NB4 (cell line): Measurements from ENCODE around the gene CADPS.

Experiments used
- CTCF ChIP-seq: IDR thresholded peaks from one replicate; pipeline ENCODE4 v1.5.1; 2012; ENCODE audit warnings: low read depth, low read length
- MAX ChIP-seq: IDR thresholded peaks from 2 replicates; pipeline ENCODE4 v1.6.1; 2011; ENCODE audit warnings: low read depth, low read length
- MYC ChIP-seq: IDR thresholded peaks from 2 replicates; pipeline ENCODE4 v1.6.1; 2011; ENCODE audit warnings: low read depth, low read length
- POLR2A ChIP-seq: IDR thresholded peaks from 2 replicates; pipeline ENCODE4 v1.6.1; 2011; ENCODE audit warnings: mild to moderate bottlenecking; ENCODE audit not compliant: insufficient read length; ENCODE audit errors: extremely low read depth

GRCh38 chr3:62700357-62700756 is 174.9 kb downstream of the CADPS start:
- TF ChIP-seq CTCF (no peak), POLR2A (no peak), MAX (no peak), MYC (no peak)
